BJ (cell line): Measurements from ENCODE around the gene GPRIN3. TPM values are rescaled to one million over a fixed set of nuclear protein-coding genes. Genes with fewer than 3 reads are reported as not detected.

ENCODE experiments used
- CTCF ChIA-PET: fragments of 350-600 bp; formaldehyde crosslinking; extraction: SDS; loops from one replicate; lab custom pipeline; 2021; ENCODE audit warnings: antibody characterized with exemption, inconsistent platforms; lab: Yijun Ruan, JAX
- POLR2A ChIA-PET: fragments of 300-600 bp; sonication (Branson Sonifier 250); formaldehyde crosslinking; extraction: SDS; loops from one replicate; lab custom pipeline; 2021; ENCODE audit warnings: antibody characterized with exemption; lab: Charles Lee
- DNase-seq: peaks from one replicate; pipeline ENCODE4 v3.0.0-alpha.2; 2011; ENCODE audit warnings: low read depth
- H3K27me3 ChIP-seq: 2 replicates; pipeline ENCODE4 v1.6.0; 2011; ENCODE audit warnings: low read length; ENCODE audit not compliant: control insufficient read depth, insufficient read depth
- H3K36me3 ChIP-seq: 2 replicates; pipeline ENCODE4 v1.5.1; 2011; ENCODE audit warnings: low read length; ENCODE audit not compliant: control insufficient read depth, insufficient read depth
- H3K4me3 ChIP-seq: 2 replicates; pipeline ENCODE4 v1.5.1; 2011; ENCODE audit warnings: low read depth, mild to moderate bottlenecking, control low read depth, low read length
- polyA plus RNA-seq: library from polyadenylated mRNA; depleted of rRNA; stranded (reverse); fragments of >200 nt; gene quantifications from 2 replicates; pipeline ENCODE4 v1.2.3, GENCODE V29; 2011
- TF ChIP-seq, protein P1 (sequence below): IDR thresholded peaks from 2 replicates; pipeline ENCODE4 v1.5.1; 2011; ENCODE audit warnings: low read depth, mild to moderate bottlenecking, control low read depth, inconsistent platforms, low read length, moderate library complexity; ENCODE audit not compliant: insufficient read depth

Gene GPRIN3
- polyA plus RNA-seq, 1 experiment: not detected

DNA sequence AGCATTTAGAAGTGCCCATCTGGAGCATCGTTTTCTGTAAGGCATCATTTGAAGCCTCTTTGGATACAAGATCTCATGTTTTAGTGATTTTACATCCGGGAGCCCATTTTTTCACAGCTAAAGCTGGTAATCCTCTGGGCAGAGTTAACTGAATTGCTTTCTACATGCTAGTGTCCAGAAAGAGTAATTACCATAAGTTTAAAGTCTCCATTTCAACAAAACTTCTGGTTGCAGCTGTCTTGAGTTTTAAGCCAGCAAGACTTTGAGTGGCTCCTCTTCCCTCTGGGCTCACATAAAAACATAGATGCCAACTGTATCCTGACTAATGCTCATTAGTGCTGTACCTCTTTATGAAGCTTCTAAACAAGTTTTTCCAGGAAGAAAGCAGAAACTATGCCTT lies 65.4 kb downstream of the GPRIN3 start:
- Histone ChIP-seq H3K4me3 (no peak overlapping the region), H3K36me3 (no peaks in the 10 kb centered on the region), H3K27me3 (0 out of 2 replicates have a peak, but pooled peaks cover 2% of the 10 kb centered on the region)
- DNase-seq: no peak
- CTCF ChIA-PET: interaction anchor here (2.8 kb wide), 1 partner anchor 16 kb away, joined by 15 read pairs; no protein-coding TSS in a partner anchor
- POLR2A ChIA-PET: no interaction called here
- TF ChIP-seq, protein P1, sequence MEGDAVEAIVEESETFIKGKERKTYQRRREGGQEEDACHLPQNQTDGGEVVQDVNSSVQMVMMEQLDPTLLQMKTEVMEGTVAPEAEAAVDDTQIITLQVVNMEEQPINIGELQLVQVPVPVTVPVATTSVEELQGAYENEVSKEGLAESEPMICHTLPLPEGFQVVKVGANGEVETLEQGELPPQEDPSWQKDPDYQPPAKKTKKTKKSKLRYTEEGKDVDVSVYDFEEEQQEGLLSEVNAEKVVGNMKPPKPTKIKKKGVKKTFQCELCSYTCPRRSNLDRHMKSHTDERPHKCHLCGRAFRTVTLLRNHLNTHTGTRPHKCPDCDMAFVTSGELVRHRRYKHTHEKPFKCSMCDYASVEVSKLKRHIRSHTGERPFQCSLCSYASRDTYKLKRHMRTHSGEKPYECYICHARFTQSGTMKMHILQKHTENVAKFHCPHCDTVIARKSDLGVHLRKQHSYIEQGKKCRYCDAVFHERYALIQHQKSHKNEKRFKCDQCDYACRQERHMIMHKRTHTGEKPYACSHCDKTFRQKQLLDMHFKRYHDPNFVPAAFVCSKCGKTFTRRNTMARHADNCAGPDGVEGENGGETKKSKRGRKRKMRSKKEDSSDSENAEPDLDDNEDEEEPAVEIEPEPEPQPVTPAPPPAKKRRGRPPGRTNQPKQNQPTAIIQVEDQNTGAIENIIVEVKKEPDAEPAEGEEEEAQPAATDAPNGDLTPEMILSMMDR: no peak

DNA sequence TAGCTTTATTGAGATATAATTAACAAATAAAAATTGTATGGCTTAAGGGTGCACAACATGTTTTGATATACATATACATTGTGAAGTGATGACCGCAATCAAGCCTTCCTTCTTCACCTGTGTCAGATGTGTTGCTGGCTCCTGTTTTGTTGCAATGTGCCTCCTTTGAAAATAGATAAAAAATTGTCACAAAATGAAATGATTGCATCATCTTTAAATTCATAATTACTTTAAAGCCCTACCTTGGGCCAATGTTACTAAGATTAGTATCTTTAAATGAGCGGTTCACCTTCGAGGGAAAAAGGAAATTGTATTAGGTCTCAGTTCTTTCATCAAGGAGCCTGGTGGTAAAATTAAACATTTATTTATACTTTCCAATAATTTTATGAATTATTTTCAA lies 77.3 kb downstream of the GPRIN3 start:
- ChIA-PET POLR2A (no interaction called here), CTCF (no interaction called here)
- Histone ChIP-seq H3K27me3 (no peaks in the 10 kb centered on the region), H3K36me3 (no peaks in the 10 kb centered on the region), H3K4me3 (no peak overlapping the region)
- no peak for DNase-seq
- TF ChIP-seq, protein P1: no peak

DNA sequence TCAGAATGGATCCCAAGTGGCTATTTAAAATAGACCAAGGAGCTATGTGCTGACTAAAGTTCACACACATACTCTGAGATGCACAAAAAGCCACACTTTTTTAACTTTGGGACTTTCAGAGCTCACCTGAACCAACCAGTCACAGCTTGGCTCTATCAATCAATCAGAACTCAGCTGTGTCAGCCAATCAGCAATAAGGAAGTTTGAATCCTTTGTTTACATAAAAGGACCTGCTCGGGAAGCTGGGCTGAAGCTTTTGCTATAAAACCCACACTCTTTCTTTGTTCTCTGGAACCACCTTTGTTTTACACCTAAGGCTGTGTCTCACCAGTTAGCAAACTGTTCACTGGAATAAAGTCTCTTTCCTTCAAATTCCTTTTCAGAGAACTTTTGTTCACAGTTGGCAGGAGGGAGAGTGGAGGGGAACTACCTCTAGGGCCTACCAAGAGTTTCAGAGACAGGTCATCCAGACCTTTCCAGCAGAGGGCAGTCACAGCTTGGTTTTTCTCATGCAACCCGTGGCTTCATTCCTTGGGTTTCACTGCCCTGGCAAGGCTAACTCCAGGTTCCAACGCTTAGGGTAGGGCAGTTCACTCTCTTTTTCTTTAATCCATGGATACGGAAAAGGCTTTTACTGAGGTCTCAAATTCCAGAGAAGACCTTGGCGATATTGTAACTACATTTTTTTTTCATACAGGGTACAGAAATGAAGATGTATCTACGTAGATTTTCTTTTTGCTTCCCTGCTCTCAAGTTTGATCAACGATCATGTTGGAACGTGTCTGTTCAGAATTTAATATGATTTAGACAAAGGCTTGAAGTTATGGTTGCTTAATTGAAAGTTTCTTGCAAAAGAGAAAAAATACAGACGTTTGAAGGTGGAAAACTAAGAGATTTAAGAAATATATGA lies 80.7 kb downstream of the GPRIN3 start:
- no peak for DNase-seq
- Histone ChIP-seq H3K27me3 (no peaks in the 10 kb centered on the region), H3K36me3 (no peaks in the 10 kb centered on the region), H3K4me3 (no peak overlapping the region)
- POLR2A ChIA-PET: no interaction called here
- TF ChIP-seq, protein P1: peak; percentile 80
- CTCF ChIA-PET: interaction anchor here (0.6 to 4.7 kb wide), 30 partner anchors 10 to 1067 kb away, joined by 3 to 39 read pairs (median 4); no protein-coding TSS in a partner anchor

DNA sequence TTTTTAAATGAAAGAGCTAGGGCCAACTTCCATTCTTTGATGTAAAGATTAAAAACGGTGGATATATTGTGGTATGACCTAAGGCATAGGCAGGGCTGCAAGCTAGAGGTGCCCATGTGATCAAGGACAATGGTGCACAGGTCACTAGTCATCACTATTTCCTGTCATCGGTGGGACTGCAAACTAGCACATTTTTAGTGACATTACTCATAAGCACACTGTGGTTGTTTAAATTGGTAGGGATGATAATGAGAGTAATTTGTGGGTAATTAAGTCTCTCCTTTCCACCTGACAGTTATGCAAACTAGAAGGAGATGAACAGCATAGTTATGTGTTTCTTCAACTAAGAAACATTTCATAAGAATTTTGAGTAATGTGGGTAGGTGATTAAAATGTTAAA lies 85.4 kb downstream of the GPRIN3 start:
- CTCF ChIA-PET: no interaction called here

More for the DNA sequence above, 85.4 kb downstream of the GPRIN3 start:
- Histone ChIP-seq H3K27me3 (no peaks in the 10 kb centered on the region), H3K36me3 (no peaks in the 10 kb centered on the region), H3K4me3 (no peak overlapping the region)
- TF ChIP-seq, protein P1: no peak
- POLR2A ChIA-PET: no interaction called here
- no peak for DNase-seq
